RCC 7860 (cell line): ENCODE data around the gene MCF2L.

ENCODE experiments used
- DNase-seq: peaks from one replicate; pipeline ENCODE4 v3.0.0-alpha.2; 2015; ENCODE audit warnings: low spot score
- FAIRE-seq: peaks from 2 replicates; lab custom pipeline; 2012; peaks lifted over from hg19 to GRCh38; lab: Jason Lieb, UNC

The MCF2L gene

GRCh38 chr13:112996671-112997091, 27.7 kb downstream of the MCF2L start:
- FAIRE-seq: no peak
- DNase-seq: no peak

- FAIRE-seq (no peak), DNase-seq (no peak)
These were observed 28.4 kb downstream of the MCF2L start for GRCh38 chr13:112997188-112998130.

DNA sequence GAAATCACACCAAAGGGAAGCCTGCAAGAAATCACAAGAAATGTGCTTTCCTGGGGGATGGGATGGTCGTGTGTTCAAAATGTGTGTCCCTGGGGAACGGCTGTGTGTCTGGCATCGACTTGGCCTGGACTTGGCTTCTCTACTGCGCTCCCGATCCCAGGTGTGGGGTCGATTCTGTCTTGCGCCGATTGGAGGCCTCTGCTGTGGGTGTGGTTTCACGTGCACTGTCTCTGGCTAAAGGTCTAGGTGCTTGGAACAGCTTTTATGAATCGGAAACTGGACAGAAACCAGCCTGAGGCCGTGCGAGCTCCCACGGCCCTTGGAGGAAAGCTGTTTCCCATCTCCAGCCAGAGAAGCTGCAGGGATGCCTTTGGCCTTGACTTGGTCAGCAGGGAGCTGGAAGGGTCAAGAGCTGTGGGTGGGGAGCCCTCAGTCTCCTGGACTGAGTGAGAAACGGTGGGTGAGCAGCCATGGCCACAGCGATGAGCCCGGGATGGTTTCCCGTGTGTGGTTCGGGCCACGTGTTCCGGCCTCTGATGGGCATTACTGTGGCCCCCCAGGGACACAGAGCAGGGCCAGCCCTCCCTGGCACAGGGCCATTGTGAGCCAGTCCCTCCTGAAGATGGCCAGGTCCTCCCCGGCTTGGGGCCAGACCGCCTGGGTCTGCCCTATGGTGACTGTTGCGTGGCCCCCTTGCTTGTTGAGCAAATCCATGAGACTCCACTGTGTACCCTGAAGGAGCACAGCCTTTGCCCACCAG, 29.7 kb downstream of the MCF2L start:
- DNase-seq: no peak
- no peak for FAIRE-seq

GRCh38 chr13:112999414-113000177, 30.6 kb downstream of the MCF2L start:
- no peak for DNase-seq
- no peak for FAIRE-seq

- FAIRE-seq: no peak
- DNase-seq: no peak
These were observed 31.6 kb downstream of the MCF2L start for GRCh38 chr13:113000575-113000974.

- DNase-seq (no peak), FAIRE-seq (no peak)
These were observed 32.5 kb downstream of the MCF2L start for GRCh38 chr13:113001241-113002140.

DNA sequence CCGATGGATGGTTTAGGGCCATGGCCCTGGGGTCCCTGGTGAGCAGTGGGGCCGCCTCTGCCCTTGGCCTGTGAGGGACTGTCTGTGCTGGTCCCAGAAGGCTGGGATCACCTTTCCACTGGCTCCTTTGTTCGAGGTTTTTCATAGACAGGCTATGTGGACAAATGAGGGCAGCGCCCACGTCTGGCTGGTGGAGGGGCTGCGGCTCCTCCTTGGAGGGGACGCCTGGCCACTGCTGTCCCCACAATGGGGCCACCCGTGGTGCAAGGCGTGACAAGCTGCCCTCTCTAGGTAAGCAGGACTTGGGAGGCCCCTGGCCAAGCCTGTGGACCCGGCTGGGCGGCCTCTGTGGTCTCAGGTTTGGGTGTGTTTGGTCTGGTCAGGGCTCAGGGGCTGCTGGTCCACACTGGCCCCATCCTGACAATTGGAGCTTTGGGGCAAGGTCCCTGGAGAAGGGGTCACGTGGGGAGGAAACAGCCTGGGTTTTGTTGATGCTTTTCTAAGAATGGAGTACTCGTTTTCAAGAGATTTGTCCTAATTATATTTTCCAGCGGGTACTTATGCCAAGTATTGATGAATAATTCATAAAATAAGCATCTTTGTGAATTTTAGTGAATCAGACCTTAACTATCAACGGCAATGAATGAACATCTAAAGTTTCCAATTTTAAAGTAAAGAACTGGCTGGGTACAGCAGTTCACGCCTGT, 33.3 kb downstream of the MCF2L start:
- no peak for FAIRE-seq
- no peak for DNase-seq

DNA sequence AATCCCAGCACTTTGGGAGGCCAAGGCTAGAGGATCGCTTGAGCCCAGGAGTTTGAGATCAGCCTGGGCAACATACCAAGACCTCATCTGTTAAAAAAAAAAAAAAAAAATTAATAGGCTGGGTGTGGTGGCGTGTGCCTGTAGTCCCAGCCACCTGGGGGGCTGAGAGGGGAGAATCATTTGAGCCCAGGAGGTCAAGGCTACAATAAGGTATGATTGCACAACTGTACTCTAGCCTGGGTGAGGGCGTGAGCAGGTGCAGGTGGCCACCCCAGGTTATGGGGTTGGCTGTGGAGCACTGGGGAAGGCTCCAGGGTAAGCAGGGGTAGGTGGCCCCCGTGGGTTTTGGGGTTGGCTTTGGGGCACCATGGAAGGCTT, 33.9 kb downstream of the MCF2L start:
- FAIRE-seq: no peak
- DNase-seq: no peak

DNA sequence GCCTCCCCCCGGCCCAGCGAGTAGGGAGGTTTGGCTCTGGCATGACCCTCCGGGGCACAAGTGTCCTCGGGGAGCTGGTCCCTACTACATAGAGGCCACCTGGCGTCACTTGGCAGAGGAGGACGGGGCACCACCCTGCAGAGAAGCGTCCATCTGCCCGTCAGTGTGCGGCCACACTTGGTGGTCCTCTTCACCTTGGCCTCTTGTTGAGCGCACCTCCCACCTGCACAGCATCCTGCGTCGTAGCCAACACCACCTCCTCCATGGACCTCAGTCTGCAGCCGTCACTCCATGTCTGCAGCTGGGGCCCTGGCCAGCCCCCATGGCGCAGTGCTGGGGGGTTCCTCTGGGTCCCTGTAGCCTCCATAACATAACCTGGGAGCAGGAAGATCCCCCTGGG, 35.1 kb downstream of the MCF2L start:
- FAIRE-seq (no peak), DNase-seq (no peak)

DNA sequence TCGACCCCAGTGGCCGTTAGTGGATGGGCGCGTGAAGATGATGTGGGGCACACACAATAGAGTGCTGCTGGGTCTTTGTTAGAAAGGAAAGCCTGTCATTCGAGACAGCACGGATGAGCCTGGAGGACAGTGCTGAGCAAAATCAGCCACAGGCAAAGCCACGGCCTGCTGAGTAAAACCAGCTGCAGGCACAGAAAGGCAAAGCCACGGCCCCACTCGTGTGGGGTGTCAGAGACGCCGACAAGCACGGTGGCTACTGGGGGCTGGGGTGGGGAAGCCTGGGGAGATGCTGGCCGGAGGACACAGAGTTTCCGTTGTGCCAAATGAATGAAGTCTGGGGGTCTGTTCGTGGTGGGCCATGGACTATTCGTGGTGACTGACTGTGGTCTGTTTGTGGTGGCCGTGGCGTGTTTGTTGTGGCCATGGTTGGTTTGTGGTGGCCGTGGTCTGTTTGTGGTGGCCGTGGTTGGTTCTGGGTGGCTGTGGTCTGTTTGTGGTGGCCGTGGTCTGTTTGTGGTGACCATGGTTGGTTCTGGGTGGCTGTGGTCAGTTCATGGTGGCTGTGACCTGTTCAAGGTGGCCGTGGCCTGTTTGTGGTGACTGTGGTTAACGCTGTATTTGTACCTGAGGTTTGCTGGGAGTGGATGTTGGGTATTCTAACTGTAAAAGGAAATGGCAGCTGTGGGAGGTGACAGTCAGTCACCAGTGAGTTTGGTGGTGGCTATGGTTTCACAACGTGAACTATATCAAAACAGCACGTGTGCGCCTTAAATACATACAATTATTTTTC, 36.3 kb downstream of the MCF2L start:
- DNase-seq: no peak
- FAIRE-seq: no peak

GRCh38 chr13:113005997-113006396, 37.0 kb downstream of the MCF2L start:
- DNase-seq: no peak
- FAIRE-seq: no peak

GRCh38 chr13:113006660-113007059, 37.6 kb downstream of the MCF2L start:
- FAIRE-seq: no peak
- no peak for DNase-seq

DNA sequence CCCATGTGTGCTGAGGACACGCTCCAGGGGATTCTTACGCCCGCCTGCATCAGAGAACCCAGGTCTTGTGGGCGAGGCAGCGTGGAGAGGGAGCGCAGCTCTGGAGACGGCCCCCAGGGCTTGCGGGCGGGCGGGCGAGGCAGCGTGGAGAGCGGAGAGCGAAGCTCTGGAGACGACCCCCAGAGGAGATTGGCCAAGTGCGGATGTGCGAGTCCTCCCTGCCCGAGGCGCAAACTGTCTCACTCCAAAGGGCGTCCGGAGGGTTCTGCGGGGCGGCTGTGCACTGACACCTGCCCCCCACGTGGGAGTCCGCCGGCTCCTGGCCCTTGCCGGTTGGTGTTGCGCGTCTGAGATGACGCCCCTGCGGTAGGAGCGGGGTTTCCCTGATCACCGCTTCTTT, 39.8 kb downstream of the MCF2L start:
- no peak for DNase-seq
- no peak for FAIRE-seq

GRCh38 chr13:113009743-113010509, 40.9 kb downstream of the MCF2L start:
- no peak for FAIRE-seq

DNA sequence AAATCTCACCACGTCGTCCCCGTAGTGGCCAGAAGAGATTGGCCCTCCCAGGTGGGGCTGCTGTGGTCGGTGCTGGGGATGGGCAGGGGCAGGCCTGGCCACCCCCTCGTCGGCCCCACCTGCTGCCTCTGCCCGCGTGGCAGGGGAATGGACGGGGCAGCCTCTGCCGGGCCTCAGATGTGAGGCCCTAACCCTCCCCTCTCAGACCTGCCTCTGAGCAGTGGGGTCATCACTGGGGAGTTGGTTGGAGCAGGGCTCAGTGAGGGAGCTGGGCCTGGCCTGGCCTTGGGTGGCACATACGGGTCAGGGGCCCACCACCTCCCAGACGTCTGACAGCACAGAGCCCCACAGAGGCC, 41.5 kb downstream of the MCF2L start:
- DNase-seq (no peak), FAIRE-seq (no peak)

More at GRCh38 chr13:113009743-113010509, 40.9 kb downstream of the MCF2L start:
- DNase-seq: no peak

DNA sequence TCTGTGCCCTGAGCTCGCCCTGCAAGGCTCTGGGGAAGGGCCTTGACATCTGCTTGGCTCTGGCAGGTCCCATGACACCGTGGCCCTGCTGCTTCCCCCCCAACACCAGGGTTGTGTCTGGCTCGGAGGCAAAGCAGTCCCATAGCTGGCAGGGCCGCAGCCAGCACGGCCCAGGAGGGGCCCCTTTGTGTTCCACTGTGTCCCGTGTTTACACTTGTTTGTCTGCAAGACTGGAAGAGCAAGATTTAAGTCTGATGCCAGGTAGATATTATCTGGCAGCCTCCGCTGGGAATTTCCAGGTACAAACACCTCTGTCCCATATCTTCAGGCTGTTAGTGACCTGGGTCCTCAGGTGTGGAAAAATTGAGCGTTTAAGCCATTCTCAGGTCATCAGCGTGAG, 44.3 kb downstream of the MCF2L start:
- no peak for DNase-seq
- FAIRE-seq: no peak

DNA sequence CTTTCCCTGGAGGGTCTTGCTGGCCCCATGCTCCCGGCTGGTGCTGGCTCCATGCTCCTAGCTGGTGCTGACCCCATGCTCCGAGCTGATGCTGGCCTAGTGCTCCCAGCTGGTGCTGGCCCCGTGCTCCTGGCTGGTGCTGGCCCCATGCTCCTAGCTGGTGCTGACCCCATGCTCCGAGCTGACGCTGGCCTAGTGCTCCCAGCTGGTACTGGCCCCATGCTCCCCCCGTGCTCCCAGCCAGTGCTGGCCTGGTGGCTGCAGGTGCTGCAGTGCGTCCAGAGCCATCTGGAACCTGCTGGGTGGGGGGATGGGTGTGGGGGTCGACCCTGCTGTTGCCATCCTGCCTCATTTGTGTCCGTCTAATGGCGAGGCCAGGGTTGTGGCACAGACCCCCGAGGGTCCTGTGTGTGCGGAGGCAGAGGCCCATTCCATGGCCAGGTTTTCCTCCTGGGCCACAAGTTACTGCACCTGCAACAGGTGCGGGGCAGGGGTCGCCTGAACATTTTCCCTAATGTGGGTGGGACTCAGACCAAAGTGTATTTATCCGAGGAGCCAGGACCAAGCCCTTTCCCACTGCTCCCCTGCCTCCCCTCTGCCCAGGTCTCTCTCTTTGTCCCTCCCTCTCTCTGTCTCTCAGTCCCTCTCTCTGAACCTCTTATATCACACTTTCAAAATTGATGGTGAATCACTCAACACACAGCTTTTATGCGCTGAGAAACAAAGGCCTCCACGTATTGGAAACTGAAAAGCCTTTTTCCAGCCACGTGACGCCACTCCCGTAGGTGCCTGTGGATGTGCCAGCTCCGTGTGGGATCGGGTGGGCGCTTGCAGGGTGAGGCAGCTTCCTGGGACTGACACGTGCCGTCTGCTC, 45.1 kb downstream of the MCF2L start:
- FAIRE-seq: no peak
- no peak for DNase-seq
